VCaP (cell line): ENCODE measurements around the gene GK2.

Experiments used
- H3K27ac ChIP-seq: fragments of 450-650 bp; 2 replicates; pipeline ENCODE4 v1.5.1; 2017
- TF ChIP-seq, protein P1 (sequence below): fragments of 450-650 bp; conservative IDR thresholded peaks from 2 replicates; pipeline ENCODE4 v1.5.1; 2017; ENCODE audit warnings: mild to moderate bottlenecking, moderate library complexity

Gene GK2

DNA sequence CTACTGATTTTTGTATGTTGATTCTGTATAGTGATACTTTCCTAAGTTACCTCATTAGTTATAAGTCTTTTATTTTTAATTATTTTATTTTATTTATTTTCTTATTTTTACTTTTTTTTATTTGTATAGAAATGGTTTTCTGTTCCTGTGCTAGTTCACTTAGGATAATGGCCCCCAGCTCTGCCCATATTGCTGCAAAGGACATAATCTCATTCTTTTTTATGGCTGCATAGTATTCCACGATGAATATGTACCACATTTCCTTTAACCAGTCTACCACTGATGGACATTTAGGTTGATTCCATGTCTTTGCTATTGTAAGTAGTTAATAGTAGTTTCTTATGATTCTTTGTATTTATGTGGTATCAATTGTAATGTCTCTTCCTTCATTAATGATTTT, 31.5 kb upstream of the GK2 start:
- no peak overlapping the region for H3K27ac ChIP-seq
- TF ChIP-seq, protein P1, sequence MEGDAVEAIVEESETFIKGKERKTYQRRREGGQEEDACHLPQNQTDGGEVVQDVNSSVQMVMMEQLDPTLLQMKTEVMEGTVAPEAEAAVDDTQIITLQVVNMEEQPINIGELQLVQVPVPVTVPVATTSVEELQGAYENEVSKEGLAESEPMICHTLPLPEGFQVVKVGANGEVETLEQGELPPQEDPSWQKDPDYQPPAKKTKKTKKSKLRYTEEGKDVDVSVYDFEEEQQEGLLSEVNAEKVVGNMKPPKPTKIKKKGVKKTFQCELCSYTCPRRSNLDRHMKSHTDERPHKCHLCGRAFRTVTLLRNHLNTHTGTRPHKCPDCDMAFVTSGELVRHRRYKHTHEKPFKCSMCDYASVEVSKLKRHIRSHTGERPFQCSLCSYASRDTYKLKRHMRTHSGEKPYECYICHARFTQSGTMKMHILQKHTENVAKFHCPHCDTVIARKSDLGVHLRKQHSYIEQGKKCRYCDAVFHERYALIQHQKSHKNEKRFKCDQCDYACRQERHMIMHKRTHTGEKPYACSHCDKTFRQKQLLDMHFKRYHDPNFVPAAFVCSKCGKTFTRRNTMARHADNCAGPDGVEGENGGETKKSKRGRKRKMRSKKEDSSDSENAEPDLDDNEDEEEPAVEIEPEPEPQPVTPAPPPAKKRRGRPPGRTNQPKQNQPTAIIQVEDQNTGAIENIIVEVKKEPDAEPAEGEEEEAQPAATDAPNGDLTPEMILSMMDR, result no peak

DNA sequence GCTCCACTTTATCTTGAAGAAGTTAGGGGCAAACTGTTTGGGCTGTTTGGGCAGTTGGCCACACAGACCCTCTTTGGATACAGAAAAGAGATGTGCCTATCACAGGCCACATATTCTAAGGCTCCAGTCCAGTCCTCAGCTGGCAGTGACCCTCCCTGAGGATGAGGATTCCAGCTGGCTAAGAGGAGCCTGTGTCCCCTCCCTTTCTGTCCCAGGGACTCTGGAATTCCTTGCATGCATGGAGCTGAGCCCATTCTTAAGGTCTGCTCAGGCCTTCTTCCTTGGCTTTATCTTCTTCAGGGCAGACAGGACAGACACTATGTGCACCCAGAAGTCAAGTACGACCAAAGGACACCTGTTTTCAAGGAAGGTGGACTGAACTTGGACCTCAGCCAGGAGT, 23.8 kb upstream of the GK2 start:
- TF ChIP-seq, protein P1, result no peak
- no peak overlapping the region for H3K27ac ChIP-seq

DNA sequence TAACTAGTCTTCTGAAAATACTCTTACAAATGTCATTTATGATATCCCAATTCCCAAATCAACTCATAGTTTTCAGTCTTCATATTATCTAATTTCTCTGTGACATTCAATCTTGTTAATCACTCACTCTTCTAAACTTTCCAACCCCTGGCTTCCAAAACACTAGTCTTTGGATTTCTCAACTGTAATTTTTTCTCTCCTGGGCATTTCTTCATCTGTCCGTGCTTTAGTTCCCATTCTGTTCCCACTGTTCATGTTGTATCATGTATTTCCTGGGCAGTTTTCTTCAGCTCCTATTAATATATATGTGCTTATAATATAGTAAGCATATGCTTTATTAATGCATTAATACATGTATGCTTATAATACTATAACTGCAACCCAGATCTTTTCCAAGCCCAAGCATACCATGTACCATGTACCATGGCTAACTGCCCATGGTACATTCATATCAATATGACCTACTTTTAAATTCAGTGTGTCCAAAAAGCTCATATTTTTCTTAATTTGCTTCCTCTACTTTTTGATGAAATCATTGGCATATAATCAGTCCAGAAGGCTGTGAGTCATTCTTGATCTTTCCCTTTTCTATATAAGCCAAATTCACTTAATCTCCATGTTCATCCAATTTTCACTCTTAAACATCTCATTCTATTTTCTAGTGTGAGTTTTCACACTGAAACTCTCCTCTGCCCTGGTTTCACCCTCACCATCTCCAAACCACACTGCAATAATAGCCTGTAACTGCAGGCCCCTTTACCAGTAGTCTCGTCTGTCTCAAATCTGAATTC, 21.3 kb upstream of the GK2 start:
- H3K27ac ChIP-seq, result no peak overlapping the region
- TF ChIP-seq, protein P1, result no peak

DNA sequence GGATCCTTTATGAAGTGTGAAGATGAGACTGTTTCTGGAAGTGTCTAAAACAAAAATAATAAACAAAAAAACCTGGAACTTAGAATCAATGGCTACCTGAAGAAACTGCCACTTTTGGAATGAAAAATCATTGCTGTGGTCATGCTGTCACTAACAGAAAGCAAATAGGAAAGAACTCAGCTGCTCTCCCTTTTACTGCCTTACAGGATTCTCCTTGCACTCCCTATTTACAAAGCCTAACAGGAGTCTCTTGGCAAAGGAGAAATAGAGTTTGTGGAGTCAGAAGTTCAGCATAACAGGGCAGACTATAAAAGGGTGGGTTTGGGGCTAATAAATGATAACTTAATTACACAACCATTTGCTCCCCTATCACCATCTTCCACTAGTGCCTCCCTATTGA, 19.0 kb upstream of the GK2 start:
- H3K27ac ChIP-seq, result no peak overlapping the region
- TF ChIP-seq, protein P1, result no peak

DNA sequence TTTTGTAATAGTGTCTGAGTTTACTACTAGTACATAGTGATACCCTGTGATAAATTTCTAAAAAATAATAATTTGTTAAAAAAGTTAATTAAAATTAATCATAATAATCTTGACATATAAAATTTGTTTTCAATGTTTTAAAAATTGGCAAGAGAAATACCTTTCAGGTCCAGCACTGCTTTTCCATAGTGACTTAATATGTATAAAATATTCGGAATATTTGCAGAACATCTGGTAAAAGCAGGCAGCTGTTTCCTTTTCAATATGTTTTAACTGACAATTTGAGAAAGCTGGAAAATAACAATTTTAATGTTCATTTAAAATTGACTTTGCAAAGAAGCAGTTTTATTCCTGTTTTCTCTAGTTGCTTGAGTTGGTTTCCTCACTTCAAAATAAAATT, 17.6 kb upstream of the GK2 start:
- no peak overlapping the region for H3K27ac ChIP-seq
- TF ChIP-seq, protein P1, result no peak

DNA sequence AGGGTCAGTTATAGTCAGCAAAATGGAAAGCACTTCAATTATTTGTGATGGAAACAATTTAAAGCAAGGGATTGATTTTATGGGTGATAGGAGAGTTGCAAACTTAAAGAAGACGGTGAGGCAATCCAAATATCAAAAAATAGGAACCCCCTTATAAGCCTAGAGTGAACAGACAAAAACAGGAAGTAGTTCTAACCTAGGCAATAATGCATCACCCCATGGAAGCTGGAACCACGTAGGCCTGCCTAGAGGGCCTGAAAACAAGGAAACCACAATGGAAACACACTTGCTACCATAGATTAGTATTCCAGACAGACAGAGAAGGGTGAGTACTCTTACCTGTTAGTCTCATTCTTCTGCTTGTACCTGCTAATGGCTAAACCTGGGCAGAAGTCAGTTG, 13.5 kb upstream of the GK2 start:
- H3K27ac ChIP-seq, result no peak overlapping the region
- TF ChIP-seq, protein P1, result no peak

DNA sequence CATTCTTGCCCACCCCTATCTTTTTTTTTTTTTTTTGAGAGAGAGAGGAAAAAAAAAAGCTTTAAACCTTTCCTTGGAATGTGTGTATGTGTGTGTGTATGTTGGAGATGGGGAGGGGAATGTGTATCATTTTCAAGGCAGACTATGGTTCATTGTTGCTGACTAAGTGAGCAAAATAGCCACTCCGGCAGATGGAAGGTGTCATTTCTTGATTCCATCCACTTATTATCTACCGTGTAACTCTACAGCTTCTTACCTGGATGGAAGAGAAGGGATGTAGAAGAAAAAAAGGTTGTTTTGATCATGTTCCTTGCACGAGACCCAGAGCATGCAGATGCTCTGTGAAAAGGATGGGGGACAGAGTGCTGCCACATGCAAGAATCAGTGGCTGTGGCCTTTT, 5.9 kb upstream of the GK2 start:
- TF ChIP-seq, protein P1, result no peak

More for the DNA sequence above, 5.9 kb upstream of the GK2 start:
- no peak overlapping the region for H3K27ac ChIP-seq
